Fibroblast of lung (primary cell): ENCODE data around the gene RBM7. TPM values are rescaled to one million over a fixed set of nuclear protein-coding genes. Genes with fewer than 3 reads are reported as not detected.
A peak's percentile ranks its signal among the peaks of the same experiment; 100 is the strongest.

Experiments
- DNase-seq, 2 donors: peaks; one replicate each; pipeline versions ENCODE4 v3.0.0 to v3.0.0-alpha.2; 2010; ENCODE audit warnings: low read depth in 2 of 2
- H2AFZ ChIP-seq: 2 replicates; pipeline ENCODE4 v1.5.1; 2012; ENCODE audit warnings: low read length, control low read depth, inconsistent platforms
- H3K27ac ChIP-seq: 2 replicates; pipeline ENCODE4 v1.5.1; 2011; ENCODE audit warnings: low read length, control low read depth; ENCODE audit not compliant: insufficient read depth
- H3K27me3 ChIP-seq: 2 replicates; pipeline ENCODE4 v1.5.1; 2011; ENCODE audit warnings: mild to moderate bottlenecking, low read length; ENCODE audit not compliant: control insufficient read depth, insufficient read depth
- H3K36me3 ChIP-seq: 2 replicates; pipeline ENCODE4 v1.5.1; 2011; ENCODE audit warnings: low read length; ENCODE audit not compliant: control insufficient read depth, insufficient read depth
- H3K4me1 ChIP-seq: 2 replicates; pipeline ENCODE4 v1.5.1; 2011; ENCODE audit warnings: low read length; ENCODE audit not compliant: control insufficient read depth, insufficient read depth; ENCODE audit errors: extremely low read depth
- H3K4me2 ChIP-seq: 2 replicates; pipeline ENCODE4 v1.5.1; 2011; ENCODE audit warnings: low read length, control low read depth; ENCODE audit not compliant: insufficient read depth; ENCODE audit errors: extremely low read depth
- H3K4me3 ChIP-seq, 4 experiments: fragments of 200-600 bp in 1 of 4; sonication (generic) in 1 of 4; replicated peaks in 1 of 4; 2 replicates each; pipeline ENCODE4 v1.5.1; 2011 to 2016; ENCODE audit warnings: low read length in 4 of 4, low read depth in 3 of 4, mild to moderate bottlenecking in 3 of 4, control low read depth in 2 of 4, inconsistent platforms in 1 of 4, mixed read lengths in 1 of 4; ENCODE audit not compliant: insufficient read depth in 1 of 4; ENCODE audit errors: control extremely low read depth in 1 of 4
- H3K79me2 ChIP-seq: 2 replicates; pipeline ENCODE4 v1.5.1; 2012; ENCODE audit warnings: mild to moderate bottlenecking, low read length, inconsistent platforms; ENCODE audit not compliant: control insufficient read depth, insufficient read depth
- H3K9ac ChIP-seq: 2 replicates; pipeline ENCODE4 v1.5.1; 2011; ENCODE audit warnings: mild to moderate bottlenecking, low read length, control low read depth; ENCODE audit not compliant: insufficient read depth
- H3K9me3 ChIP-seq: 2 replicates; pipeline ENCODE4 v1.5.1; 2012; ENCODE audit warnings: low read depth, low read length; ENCODE audit not compliant: control insufficient read depth, insufficient read depth
- H4K20me1 ChIP-seq: 2 replicates; pipeline ENCODE4 v1.5.1; 2011; ENCODE audit warnings: low read length; ENCODE audit not compliant: control insufficient read depth, insufficient read depth; ENCODE audit errors: extremely low read depth
- CTCF ChIP-seq, 2 donors: IDR thresholded peaks in 1 of 2; conservative IDR thresholded peaks in 1 of 2; 1 replicate in 1 of 2; 2 replicates in 1 of 2; pipeline ENCODE4 v1.5.1; 2011 to 2012; ENCODE audit warnings: low read length in 2 of 2, control low read depth in 1 of 2, inconsistent platforms in 1 of 2, low read depth in 1 of 2, mild to moderate bottlenecking in 1 of 2
- EZH2 ChIP-seq: IDR thresholded peaks from 2 replicates; pipeline ENCODE4 v1.5.1; 2012; ENCODE audit warnings: low read length, control low read depth, mild to moderate bottlenecking; ENCODE audit errors: missing control alignments
- polyA plus RNA-seq, 2 donors: library from polyadenylated mRNA; depleted of rRNA in 1 of 2; stranded (reverse) in 1 of 2; unstranded in 1 of 2; fragments of >200 nt; gene quantifications; 2 replicates each; pipeline ENCODE4 v1.2.1, GENCODE V29; 2011 to 2012; ENCODE audit warnings: missing spikeins in 1 of 2
- total RNA-seq: library from RNA; depleted of rRNA; stranded (reverse); fragments of >200 nt; gene quantifications from 2 replicates; pipeline ENCODE4 v1.2.1, GENCODE V29; 2014

The RBM7 gene
- total and polyA plus RNA-seq, 2 donors (not counting 1 experiment from before 2014, with no cell fraction given) = 46.5 to 81.1 TPM

GRCh38 chr11:114386131-114386530 is 14.3 kb upstream of the RBM7 start:
- Histone ChIP-seq H3K4me3 (no peak overlapping the region), H3K79me2 (no peaks in the 10 kb centered on the region), H3K4me2 (no peak overlapping the region), H4K20me1 (no peaks in the 10 kb centered on the region), H3K9me3 (no peaks in the 10 kb centered on the region), H3K27me3 (no peaks in the 10 kb centered on the region), H3K4me1 (no peaks in the 10 kb centered on the region), H3K36me3 (no peaks in the 10 kb centered on the region), H2AFZ (no peak overlapping the region), H3K27ac (no peak overlapping the region), H3K9ac (no peak overlapping the region)
- DNase-seq = no peak
- TF ChIP-seq EZH2 (no peak), CTCF (conservative IDR thresholded peaks at IDR 0.05 in 1 of 2, IDR thresholded peaks at IDR 0.05 in 1 of 2; ENCODE audit: low read depth in 1 of 2, low read length in 2 of 2) (no peak)

- no peaks in the 10 kb centered on the region for H3K36me3 ChIP-seq
- H3K9ac ChIP-seq = no peak overlapping the region
- no peaks in the 10 kb centered on the region for H3K4me1 ChIP-seq
- DNase-seq = peak in 1 of 2 donors; percentile 24
- H3K9me3 ChIP-seq = no peaks in the 10 kb centered on the region
- H3K4me3 ChIP-seq = no peak overlapping the region
- H3K27me3 ChIP-seq = no peaks in the 10 kb centered on the region
- no peak overlapping the region for H2AFZ ChIP-seq
- no peaks in the 10 kb centered on the region for H4K20me1 ChIP-seq
- no peak overlapping the region for H3K27ac ChIP-seq
- no peak for TF ChIP-seq CTCF (conservative IDR thresholded peaks at IDR 0.05 in 1 of 2, IDR thresholded peaks at IDR 0.05 in 1 of 2; ENCODE audit: low read depth in 1 of 2, low read length in 2 of 2)
- TF ChIP-seq EZH2 = no peak
- no peak overlapping the region for H3K4me2 ChIP-seq
- no peaks in the 10 kb centered on the region for H3K79me2 ChIP-seq
Observed at GRCh38 chr11:114386545-114386944, 13.9 kb upstream of the RBM7 start.

- Histone ChIP-seq H3K36me3 (no peaks in the 10 kb centered on the region), H3K27ac (no peak overlapping the region), H2AFZ (no peak overlapping the region), H3K4me3 (no peak overlapping the region), H3K9ac (no peak overlapping the region), H3K79me2 (no peaks in the 10 kb centered on the region), H3K9me3 (no peaks in the 10 kb centered on the region), H3K27me3 (no peaks in the 10 kb centered on the region), H3K4me1 (peaks cover 3% of the 10 kb centered on the region), H4K20me1 (no peaks in the 10 kb centered on the region), H3K4me2 (no peak overlapping the region)
- no peak for DNase-seq
- no peak for TF ChIP-seq EZH2
Observed at GRCh38 chr11:114392735-114393667, 7.5 kb upstream of the RBM7 start.
